ENCODE results near the gene RFX7.
"Not testable (repeated sequence)": the region's sequence is repeated elsewhere in the genome, so short reads cannot be mapped to it uniquely, and the experiment has no call there.

RFX7 gene

DNA sequence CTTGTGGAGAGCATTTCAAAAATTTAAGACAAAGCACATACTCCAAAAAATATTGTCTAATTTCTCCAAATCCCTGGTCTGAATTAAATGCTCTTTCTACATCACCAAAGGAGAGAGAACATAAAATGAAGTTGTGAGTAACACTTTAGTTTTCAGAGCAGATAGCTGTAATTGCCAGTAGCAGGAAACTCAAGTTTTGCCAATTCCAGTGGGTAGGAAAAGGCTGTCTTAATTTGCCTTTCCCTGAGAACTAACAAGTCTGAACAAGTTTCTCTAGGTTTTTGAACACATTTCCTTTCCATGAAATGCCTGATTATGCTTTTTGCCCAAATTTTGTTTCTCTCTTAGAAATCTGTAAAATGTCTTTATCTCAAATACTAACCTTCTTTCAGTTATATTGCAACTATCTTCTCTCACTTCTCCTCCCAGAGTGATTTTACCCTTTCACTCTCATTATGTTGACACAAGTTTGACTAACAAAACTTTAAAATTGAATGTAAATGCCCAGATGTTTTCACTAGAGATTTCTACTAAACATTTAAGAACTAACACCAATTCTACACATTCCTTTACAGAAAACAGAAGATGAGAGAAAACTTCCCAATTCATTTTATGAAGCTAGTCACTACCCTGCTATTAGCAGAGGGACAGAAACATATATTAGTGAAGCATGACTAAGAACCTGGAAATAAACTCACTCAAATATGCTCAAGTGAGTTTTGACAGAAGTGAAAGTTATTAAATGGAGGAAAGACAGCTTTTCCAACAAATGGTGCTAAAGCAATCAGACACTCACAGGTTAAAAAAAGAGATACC, 38.4 kb downstream of the RFX7 start:
- DNase-seq = no peak

DNA sequence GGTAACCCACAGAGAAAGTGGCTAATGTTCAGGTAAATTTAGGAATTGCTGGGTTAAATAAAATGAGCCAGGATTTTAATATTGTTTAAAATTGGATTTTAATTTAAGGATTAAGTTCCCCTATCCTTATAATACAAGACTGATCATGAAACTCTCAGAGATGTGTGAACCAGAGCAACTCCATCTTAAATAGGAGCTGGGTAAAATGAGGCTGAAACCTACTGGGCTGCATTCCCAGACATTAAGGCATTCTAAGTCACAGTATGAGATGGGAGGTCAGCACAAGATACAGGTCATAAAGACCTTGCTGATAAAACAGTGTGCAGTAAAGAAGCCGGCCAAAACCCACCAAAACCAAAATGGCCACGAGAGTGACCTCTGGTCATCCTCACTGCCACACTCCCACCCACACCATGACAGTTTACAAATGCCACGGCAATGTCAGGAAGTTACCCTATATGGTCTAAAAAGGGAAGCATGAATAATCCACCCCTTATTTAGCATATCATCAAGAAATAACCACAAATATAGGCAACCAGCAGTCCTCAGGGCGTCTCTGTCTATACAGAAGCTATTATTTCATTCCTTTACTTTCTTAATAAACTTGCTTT, 40.3 kb downstream of the RFX7 start:
- DNase-seq = not testable (repeated sequence)

DNA sequence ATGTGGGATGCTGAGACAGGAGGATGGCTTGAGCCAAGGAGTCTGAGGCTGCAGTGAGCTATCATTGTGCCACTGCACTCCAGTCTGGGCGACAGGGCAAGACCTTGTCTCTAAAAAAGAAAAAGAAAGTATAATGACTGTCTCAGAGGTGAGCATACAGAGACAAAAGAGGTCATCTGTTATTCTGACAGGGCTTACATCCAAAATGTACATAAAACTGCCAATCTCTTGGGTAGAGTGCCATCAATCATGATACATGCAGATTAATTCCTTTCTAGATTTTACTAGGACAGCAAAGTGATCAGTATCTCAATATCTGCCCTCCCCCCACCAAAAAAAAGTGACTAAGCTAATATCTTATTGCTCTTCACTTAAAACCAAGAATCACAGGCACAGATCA, 41.0 kb downstream of the RFX7 start:
- no peak for DNase-seq

DNA sequence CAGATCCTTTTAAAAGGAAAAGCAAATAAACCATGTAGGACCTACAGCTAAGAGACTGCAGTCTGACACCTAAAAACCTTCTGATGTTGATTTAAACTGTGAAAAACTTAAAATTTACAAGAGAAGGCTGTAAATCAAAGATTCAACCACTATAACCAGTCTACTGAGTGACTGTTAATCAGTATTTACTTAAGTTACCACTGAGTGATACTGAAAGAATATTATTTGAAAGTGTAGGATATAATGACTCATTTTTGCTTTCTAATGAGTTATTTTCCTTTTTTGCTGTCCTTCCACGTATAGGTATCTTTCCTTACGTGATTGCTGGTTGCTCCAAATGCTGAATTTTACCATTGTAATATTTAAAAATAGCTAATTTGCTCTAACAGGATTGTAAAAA, 44.6 kb downstream of the RFX7 start:
- DNase-seq = no peak

DNA sequence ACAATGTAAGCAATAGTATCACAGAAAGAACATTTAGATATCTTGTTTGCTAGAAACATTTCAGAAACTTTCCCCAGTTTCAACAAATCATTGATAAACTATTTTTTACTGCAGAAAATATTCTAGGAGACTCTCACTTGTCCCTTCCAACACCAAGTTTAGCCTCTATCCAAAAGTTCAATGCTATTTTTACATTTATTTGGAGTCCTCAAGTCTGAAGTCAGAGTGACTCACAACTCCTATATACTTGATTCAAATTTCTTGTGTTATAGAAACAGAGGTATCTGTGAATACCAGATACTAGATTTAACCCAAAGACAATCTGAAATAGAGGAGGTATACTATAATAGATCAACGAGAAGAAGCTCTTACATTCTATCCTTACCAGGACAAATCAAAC, 49.6 kb downstream of the RFX7 start:
- no peak for DNase-seq

DNA sequence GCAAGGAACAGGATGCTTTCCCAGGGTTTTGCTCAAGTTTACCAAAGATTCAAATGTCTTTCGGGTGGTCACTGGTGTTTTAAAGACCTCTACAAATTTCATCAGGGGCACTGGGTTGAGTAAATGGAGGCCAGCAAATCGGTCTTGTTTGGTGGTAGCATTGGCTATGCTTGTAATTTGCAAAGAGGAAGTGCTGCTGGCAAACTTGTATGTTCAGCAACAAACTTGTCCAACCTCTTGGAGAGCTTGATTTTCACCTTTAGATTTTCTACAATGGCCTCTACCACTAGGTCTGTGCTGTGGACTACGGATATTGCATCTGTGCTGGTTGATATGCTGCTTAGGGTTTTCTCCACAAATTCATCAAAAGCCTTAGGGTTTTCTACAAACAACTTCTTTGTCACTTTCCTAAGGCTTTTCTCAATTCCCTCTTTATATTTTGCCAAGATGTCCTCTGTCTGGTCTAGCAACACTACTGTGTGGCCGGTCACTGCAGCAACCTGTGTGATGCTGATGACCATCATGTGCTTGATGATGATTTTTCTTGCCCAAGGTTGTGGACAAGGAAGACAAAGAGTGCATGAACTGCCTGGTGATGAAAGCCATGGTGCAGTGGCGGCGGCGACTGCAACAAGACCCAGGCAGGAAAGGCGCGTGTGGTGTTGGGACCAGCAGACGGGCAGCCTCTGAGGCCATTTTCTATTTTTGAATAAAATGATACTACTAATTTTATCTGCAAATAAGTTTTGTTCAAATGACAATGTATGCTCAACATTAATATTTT, 50.8 kb downstream of the RFX7 start:
- no peak for DNase-seq

DNA sequence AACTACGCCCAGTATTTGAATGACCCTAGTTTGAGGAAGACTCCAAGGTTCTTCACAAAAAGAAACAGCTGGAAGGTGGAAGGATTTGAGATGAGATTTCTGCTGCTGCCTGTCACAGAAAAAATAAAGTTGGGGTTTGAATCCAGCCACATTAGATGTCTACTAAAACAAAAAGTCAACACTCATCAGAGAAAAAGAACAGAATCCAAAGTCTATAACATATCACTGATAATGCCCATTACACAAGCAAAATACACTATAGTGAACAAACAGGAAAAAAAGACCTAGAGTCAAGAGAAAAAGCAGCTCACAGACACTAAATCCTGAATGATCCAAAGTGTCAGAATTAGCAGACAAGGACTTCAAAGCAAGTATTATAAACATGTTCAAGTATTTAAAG, 56.0 kb downstream of the RFX7 start:
- DNase-seq = no peak

DNA sequence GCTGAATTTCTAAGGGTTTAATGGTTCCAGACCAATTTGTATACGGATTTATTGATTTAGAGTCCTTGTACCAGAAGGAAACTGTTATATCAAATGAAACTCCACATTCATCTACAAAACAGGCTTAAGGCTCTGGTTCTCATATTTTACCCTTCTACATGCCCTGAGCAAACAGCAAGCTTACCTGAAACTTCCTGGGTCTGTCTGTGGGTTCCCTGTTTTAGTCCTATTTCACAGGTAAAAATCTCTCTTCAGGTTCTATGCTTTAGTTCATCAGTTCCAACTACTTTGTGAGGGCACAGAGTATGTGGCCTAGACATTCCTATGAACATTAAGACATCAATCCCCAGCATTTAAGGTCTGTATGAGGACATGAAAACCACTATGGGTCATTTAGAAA, 57.7 kb downstream of the RFX7 start:
- no peak for DNase-seq

DNA sequence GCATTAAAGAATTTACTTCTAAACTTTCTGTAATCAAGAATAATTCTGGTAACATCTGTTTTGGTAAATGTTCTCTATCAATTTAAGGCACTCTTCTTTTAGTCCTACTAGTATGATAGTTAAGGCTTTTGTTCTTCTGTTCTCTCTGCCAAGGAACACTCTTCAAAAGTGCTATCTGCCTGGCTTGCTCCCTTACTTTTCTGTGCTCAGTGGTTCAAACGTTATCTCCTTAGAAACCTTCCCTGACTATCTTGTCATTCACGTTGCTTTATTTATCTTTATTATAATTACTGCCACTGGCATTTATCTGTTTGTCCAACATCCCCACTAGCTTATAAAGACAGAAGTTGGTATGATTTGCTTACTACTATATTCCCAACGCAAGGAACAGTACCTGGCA, 59.2 kb downstream of the RFX7 start:
- DNase-seq = no peak

DNA sequence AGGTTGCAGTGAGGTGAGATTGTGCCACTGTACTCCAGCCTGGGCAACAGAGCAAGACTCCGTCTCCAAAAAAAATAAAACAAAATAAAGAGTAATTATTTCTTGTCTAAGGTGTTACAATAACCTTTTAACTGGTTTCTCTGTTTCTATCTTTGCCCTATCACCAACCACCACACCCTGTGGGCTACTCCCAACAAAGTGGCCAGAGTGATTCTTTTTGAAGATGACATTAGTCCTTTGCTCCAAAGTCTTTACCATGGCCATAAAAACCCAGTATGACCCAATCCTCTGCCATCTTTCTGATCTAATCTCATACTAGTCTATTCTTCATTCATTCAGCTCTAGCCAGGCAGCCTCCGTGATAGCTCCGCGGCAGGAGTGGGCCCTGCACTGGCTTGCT, 62.8 kb downstream of the RFX7 start:
- no peak for DNase-seq

DNA sequence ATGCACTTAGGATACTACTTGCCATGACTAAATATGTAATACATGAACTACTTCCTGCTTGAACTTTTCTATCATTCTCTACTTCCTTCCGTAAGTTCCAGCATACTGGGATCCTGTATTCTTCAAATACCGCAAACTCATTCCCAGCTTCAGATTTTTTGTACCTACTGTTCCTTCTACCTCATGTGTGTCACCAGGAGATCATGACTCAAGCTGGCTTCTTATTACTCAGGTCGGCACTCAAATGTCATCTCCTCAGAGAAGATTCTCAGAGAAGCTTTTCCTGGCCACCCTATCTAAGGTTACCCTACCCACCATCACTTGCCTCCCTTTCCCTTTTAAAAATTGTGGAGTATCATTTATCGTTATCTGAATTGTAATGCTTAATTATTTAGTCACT, 66.7 kb downstream of the RFX7 start:
- DNase-seq = no peak

DNA sequence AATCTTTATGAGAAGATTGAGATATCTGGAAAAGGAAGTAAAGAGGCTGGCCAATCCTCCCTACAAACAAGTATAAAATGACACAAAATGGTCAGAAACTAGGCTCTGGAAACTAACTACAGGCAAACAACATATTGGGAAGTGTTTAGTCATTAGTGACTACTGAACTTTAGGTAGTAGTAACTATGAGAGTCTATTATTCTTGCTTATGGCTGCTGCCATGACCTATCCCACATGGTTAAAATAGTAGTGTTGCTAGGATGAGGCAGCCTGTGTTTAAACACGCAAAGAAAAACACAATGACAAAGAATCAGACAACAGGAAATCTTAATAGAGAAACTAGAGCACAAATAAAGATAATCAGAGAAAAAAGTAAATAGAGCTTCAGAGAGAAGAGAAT, 67.9 kb downstream of the RFX7 start:
- DNase-seq = no peak

DNA sequence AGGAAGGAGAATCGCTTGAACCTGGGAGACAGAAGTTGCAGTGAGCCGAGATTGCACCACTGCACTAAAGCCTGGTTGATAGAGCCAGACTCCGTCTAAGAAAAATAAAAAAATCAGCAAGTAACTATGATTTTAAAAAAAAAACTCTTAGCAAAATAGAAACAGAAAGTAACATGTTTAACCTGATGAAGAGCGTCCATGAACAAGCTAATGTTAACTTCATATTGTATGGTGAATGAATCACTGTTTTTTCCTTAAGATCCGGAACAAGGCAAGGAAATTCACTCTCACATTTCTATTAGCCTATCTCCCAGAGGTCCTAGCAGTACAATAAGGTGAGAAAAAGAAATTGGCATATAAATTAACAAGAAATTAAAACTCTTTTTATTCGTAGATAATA, 69.0 kb downstream of the RFX7 start:
- DNase-seq = no peak

DNA sequence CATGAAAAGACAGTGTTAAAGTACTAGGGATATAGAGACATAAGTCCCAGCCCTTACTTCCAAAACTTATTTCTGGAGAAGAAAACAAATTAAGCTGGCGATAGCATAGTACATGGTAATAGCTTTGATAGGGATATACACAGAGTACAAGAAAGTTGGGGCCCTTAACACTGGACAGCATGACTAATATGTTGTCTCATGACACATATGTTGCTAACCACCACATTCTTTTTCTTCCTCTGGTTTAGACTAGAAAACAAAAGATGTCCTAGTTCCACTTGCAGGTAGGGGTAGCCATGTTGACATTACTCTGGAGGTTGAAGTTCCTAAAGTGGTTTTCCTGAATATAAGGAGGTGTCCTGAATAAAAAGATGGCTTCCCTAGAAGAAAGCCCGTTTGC, 75.3 kb downstream of the RFX7 start:
- DNase-seq = no peak

DNA sequence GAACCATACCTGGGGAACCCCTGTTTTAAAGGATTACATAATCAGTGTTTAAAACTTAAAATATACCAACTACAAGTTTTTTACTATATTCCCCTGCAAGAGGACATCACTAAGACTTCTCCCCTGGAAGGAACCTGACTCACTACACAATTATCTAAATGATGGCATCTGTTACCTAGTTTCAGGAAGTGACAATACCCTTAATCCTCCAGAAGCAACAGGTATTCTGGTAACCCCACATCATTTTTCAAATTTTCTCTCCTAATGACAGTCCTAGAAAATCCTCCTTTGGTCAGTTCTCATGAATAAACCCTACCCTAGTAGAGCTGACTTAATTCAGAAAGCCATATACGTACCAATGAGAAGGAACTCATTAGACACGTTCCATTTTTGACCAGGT, 78.4 kb downstream of the RFX7 start:
- DNase-seq = no peak

DNA sequence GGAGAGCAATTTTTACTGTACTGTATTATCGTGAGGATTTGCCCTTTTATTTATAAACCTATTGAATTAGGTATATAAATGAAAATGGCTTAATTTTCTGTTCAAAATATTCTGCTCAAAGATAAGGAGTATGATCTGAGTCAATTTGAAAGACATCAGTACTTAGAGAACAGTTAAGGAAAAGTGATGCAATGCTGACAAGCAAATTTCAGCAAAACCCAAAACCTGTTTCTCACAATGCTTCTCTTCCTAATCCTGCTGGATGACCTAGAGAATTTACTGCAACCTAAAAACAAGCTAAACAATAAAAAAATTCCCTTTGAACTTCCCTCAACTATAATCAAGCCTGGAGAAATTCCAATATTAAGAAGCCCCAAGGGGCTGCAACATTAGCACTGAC, 82.7 kb downstream of the RFX7 start:
- no peak for DNase-seq

DNA sequence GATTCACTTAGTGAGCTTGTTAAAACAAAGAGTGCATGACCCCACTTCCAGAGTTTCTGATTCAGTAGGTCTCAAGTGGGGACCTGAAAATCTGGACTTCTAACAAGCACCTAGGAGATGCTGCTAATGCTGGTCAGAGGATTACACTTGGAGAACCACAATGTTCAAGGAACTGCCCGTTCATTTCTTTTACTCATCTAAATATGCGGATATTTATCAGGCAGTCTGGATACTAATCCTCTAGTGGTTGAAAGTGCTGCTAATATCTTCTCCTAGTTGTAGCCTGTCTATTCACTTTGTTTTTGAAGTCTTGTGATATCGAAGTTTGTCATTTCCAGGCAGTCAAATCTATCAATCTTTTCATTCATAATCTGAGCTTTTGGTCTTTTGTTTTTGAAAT, 86.8 kb downstream of the RFX7 start:
- DNase-seq = no peak

DNA sequence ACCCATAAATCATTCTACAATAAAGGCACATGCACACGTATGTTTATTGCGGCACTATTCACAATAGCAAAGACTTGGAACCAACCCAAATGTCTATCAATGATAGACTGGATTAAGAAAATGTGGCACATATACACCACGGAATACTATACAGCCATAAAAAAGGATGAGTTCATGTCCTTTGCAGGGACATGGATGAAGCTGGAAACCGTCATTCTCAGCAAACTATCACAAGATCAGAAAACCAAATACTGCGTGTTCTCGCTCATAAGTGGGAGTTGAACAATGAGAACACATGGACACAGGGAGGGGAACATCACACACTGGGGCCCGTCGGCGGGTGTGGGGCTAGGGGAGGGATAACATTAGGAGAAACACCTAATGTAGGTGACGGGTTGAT, 88.4 kb downstream of the RFX7 start:
- DNase-seq = not testable (repeated sequence)

DNA sequence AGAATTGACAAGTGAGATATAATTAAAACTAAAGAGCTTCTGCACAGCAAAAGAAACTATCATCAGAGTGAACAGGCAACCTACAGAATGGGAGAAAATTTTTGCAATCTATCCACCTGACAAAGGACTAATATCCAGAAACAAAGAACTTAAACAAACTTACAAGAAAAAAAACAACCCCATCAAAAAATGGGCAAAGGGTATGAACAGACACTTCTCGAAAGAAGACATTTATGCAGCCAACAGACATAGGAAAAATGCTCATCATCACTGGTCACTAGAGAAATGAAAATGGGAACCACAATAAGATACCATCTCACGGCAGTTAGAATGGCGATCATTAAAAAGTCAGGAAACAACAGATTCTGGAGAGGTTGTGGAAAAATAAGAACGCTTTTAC, 88.9 kb downstream of the RFX7 start:
- DNase-seq = not testable (repeated sequence)

DNA sequence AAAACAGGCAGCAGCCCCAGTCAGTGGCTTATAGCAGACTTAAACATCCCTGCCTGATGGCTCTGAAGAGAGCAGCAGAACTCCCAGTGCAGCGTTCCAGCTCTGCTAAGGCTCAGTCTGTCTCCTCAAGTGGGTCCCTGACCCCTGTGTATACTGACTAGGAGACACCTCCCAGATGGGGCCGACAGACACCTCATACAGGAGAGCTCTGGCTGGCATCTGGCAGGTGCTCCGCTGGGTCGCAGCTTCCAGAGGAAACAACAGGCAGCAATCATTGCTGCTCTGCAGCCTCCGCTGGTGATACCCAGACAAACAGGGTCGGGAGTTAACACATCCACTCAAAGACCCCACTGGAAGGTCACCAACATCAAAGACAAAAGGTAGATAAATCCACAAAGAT, 93.5 kb downstream of the RFX7 start:
- no peak for DNase-seq

DNA sequence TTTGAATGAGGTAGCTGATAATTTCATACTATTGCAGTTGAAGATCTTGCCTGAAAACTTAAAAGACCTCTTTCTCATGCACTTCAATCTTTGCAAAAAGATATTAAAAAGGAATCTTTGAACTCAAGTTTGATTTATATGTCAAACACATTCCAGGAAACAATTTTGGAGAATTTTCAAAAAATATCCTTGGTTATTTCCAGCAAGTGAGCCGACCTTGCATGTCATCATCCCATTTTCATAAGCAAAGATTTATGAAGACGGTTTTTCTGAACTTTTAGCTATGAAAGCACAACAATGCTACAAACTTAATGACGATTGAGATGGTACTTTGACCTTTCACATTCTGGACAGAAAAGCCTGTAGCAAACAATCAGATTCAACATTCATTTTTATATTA, 95.6 kb downstream of the RFX7 start:
- DNase-seq = no peak

DNA sequence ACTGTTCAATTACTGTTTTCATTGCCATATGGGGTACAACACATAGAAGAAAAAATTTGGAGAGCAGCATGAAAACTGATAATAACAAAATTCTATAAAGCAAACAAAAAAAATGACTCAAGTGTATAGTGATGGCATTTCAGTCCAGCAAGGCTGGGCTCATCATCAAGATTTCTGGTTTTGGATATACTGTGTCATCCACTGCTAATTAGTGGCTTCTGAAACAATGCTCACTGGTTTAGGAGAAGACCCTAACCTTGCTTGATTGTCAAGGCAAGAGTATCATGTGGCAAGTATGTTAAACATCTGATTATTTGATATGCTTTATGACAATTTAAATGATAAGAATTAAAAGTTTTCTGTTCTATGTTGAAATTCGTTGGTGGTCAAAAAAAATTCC, 96.9 kb downstream of the RFX7 start:
- no peak for DNase-seq

DNA sequence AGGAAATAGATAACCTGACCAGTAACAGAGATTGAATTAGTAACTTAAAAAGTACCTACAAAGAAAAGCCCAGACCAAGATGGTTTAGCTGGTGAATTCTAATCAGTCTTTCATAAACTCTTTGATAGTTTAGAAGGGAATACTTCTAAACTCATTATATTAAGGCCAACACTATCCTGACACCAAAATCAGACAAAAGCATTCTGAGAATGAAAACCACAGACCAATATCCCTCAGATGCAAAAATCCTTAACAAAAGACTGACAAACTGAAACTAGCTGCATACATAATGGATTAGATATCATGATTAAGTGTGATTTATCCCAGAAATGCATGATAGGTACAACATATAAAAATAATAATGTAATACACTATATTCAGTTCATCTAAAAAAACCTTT, 115.6 kb downstream of the RFX7 start:
- no peak for DNase-seq

DNA sequence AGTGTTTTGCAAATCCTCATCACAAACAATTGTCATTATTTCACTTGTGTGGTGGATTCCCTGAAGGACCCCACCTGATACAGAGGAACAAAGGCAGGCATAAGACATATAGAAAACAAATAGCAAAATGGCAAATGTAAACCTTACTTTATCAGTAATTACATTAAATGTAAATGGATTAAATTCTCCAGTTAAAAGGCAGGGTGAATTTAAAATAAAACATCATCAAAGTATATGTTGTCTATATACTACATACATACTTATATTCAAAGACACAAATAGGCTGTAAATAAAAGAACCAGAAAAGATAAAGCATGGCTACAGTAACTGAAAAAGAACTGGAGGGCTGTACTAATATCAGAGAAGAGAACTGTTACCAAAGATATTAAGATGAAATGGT, 117.3 kb downstream of the RFX7 start:
- no peak for DNase-seq

Data from right kidney (tissue), 1 donor.